ENCODE measurements around the gene LRMDA.

DNA sequence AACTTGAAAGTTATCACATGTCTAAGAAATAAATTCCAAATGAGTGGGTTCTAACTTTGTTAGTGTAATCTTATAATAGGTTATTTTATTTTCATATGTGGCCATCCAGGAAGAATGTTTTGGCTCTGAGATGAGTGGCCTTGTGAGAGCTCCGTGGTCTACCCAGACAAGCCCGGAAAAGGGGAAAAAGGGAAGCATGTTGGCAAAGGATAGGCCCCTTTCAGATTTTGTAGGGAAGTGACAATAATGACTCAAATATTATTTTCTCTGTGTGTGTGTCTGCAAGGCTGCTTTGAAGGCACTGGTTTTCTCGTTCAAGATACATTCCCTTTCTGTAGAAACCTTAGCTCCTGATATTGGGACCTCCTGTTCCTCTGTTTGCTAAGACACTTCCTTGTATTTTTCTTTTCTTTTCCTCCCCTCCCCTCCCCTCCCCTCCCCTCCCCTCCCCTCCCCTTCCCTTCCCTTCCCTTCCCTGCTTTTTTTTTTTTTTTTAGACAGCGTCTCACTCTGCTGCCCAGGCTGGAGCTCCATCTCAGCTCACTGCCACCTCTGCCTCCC is 240.8 kb downstream of the LRMDA start:
- TF ChIP-seq TEAD4 (IDR thresholded peaks at IDR 0.05) (no peak), CREB1 (IDR thresholded peaks at IDR 0.05; ENCODE audit: low read depth) (no peak), ZBTB7A (IDR thresholded peaks at IDR 0.05; ENCODE audit: low read depth) (no peak), TCF12 (IDR thresholded peaks at IDR 0.05; ENCODE audit: low read depth) (no peak)

Data from Ishikawa (cell line).